Measurements from ENCODE around the gene ABHD10.

DNA sequence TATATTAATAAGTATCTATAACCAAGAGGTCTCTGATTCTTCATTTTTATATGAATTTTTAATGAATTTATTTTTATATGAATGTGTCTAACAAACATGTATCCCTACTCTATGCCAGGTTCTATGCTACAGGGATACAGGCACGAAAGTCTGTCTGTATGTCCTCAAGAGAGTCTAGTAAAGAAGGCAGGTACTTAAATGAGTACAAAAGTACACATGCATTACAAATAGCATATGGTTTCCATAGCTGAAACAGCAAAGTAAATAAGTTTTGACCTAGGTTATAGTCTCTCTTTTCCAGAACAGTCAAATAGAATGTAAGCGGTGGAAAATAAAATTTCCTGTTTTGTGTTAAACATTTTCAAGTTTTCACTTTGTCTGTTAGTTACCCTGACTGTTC is 13.3 kb upstream of the ABHD10 start:
- no peak for TF ChIP-seq GATA2 (IDR thresholded peaks at IDR 0.05; ENCODE audit: low read depth, low read length)
- no peak for TF ChIP-seq GATA3 (IDR thresholded peaks at IDR 0.05; ENCODE audit: low read depth, low read length)
